Smooth muscle cell (in vitro differentiated cells): ENCODE measurements around the gene PIK3R3. TPM values are rescaled to one million over a fixed set of nuclear protein-coding genes. Genes with fewer than 3 reads are reported as not detected.

ENCODE experiments used
- DNase-seq: peaks from one replicate; lab custom pipeline; 2025; ENCODE audit not compliant: unreplicated experiment; lab: John Stamatoyannopoulos, UW
- H2AFZ ChIP-seq: fragments of 200-600 bp; sonication (generic); 2 replicates; pipeline ENCODE4 v1.6.0; 2016; ENCODE audit warnings: antibody characterized with exemption, low read depth, mild to moderate bottlenecking
- H3F3A ChIP-seq: fragments of 200-600 bp; sonication (generic); 2 replicates; pipeline ENCODE4 v1.6.0; 2017; ENCODE audit warnings: antibody characterized with exemption, low read depth
- H3K27ac ChIP-seq: fragments of 200-600 bp; sonication (generic); 2 replicates; pipeline ENCODE4 v1.5.1; 2016; ENCODE audit warnings: low read depth, mild to moderate bottlenecking
- H3K27me3 ChIP-seq: fragments of 200-600 bp; sonication (generic); 2 replicates; pipeline ENCODE4 v1.6.1; 2016; ENCODE audit warnings: low read depth, mild to moderate bottlenecking
- H3K36me3 ChIP-seq: fragments of 200-600 bp; sonication (generic); 2 replicates; pipeline ENCODE4 v1.5.1; 2016; ENCODE audit warnings: low read depth
- H3K4me1 ChIP-seq: fragments of 200-600 bp; sonication (generic); 2 replicates; pipeline ENCODE4 v1.5.1; 2016; ENCODE audit warnings: low read depth
- H3K4me2 ChIP-seq: fragments of 200-600 bp; sonication (generic); 2 replicates; pipeline ENCODE4 v1.6.0; 2016; ENCODE audit warnings: mild to moderate bottlenecking
- H3K4me3 ChIP-seq: fragments of 200-600 bp; sonication (generic); 2 replicates; pipeline ENCODE4 v1.5.1; 2016; ENCODE audit warnings: mild to moderate bottlenecking
- H3K79me2 ChIP-seq: fragments of 200-600 bp; sonication (generic); 2 replicates; pipeline ENCODE4 v1.6.0; 2016; ENCODE audit warnings: low read depth, mild to moderate bottlenecking
- H3K9ac ChIP-seq: fragments of 200-600 bp; sonication (generic); 2 replicates; pipeline ENCODE4 v1.6.0; 2016; ENCODE audit warnings: low read depth
- H3K9me3 ChIP-seq: fragments of 200-600 bp; sonication (generic); replicated peaks from 2 replicates; pipeline ENCODE4 v1.5.1; 2016; ENCODE audit warnings: low read depth
- H4K20me1 ChIP-seq: fragments of 200-600 bp; sonication (generic); 2 replicates; pipeline ENCODE4 v1.6.0; 2016; ENCODE audit warnings: low read depth
- CTCF ChIP-seq: fragments of 200-600 bp; sonication (generic); IDR thresholded peaks from 2 replicates; pipeline ENCODE4 v1.5.1; 2017; ENCODE audit warnings: borderline replicate concordance, mild to moderate bottlenecking, antibody characterized with exemption; ENCODE audit not compliant: insufficient read depth, poor library complexity, severe bottlenecking
- WGBS: methylation state at CpG from one replicate; pipeline ENCODE4 v1.1.7; 2016; ENCODE audit warnings: low lambda C conversion rate; 5-methylcytosine and 5-hydroxymethylcytosine counted together
- polyA plus RNA-seq: library from polyadenylated mRNA; unstranded; fragments of >200 nt; fragmentation: Nextera tagmentation; extraction: Ambion mirVana; gene quantifications from 2 replicates; pipeline ENCODE4 v1.2.1, GENCODE V29; 2016
- total RNA-seq: library from RNA; depleted of rRNA; stranded (reverse); fragments of >200 nt; gene quantifications from 2 replicates; pipeline ENCODE4 v1.2.3, GENCODE V29; 2014

Gene PIK3R3
- total and polyA plus RNA-seq, 2 experiments from 2014 or later = 3.7 to 5.6 TPM

GRCh38 chr1:46152016-46152415 lies 19.6 kb upstream of the PIK3R3 start:
- Histone ChIP-seq H3K4me2 (no peak overlapping the region), H2AFZ (no peak overlapping the region), H3K27ac (peak overlapping the region; percentile 31), H3K79me2 (no peaks in the 10 kb centered on the region), H3K27me3 (no peaks in the 10 kb centered on the region), H3F3A (no peaks in the 10 kb centered on the region), H3K36me3 (no peaks in the 10 kb centered on the region), H3K9me3 (no peaks in the 10 kb centered on the region), H3K4me1 (no peaks in the 10 kb centered on the region), H3K9ac (no peak overlapping the region), H4K20me1 (no peaks in the 10 kb centered on the region), H3K4me3 (no peak overlapping the region)
- 79% methylated on average over 3 of the region's 3 CpGs for WGBS
- no peak for TF ChIP-seq CTCF
- DNase-seq = no peak

DNA sequence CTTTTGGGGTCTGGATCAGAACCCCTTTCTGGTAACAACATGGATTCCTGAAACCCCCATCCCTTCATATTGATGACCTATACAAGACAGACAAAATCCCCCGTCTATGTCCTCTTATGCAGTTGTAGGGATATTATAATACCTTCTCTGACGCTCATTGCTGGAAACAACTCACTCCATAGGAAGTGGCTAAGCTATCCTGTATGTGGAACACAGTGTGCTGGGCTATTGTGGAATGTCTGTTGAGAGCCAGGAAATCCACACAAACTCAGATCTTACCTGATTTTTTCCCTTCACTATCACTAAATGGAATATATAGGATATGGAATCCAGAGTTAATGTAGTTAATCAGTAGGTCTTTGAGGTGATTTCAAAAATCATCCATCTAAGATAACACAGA lies 17.7 kb upstream of the PIK3R3 start:
- no peaks in the 10 kb centered on the region for H4K20me1 ChIP-seq
- TF ChIP-seq CTCF = no peak
- no peak for DNase-seq
- 95% methylated on average over 2 of the region's 2 CpGs for WGBS
- no peak overlapping the region for H3K9ac ChIP-seq
- H3K9me3 ChIP-seq = no peaks in the 10 kb centered on the region
- H3F3A ChIP-seq = no peaks in the 10 kb centered on the region
- H3K4me3 ChIP-seq = no peak overlapping the region
- no peaks in the 10 kb centered on the region for H3K79me2 ChIP-seq
- no peak overlapping the region for H3K4me2 ChIP-seq
- no peak overlapping the region for H2AFZ ChIP-seq
- H3K27me3 ChIP-seq = no peaks in the 10 kb centered on the region
- H3K36me3 ChIP-seq = no peaks in the 10 kb centered on the region
- no peak overlapping the region for H3K27ac ChIP-seq
- no peaks in the 10 kb centered on the region for H3K4me1 ChIP-seq

GRCh38 chr1:46148318-46148717 lies 15.9 kb upstream of the PIK3R3 start:
- H3K4me3 ChIP-seq = no peak overlapping the region
- 84% methylated on average over 2 of the region's 2 CpGs for WGBS
- no peaks in the 10 kb centered on the region for H3K27me3 ChIP-seq
- no peaks in the 10 kb centered on the region for H3K4me1 ChIP-seq
- no peaks in the 10 kb centered on the region for H3K36me3 ChIP-seq
- no peaks in the 10 kb centered on the region for H3F3A ChIP-seq
- H3K79me2 ChIP-seq = no peaks in the 10 kb centered on the region
- no peaks in the 10 kb centered on the region for H3K9me3 ChIP-seq
- no peak for DNase-seq
- no peak overlapping the region for H3K27ac ChIP-seq
- no peaks in the 10 kb centered on the region for H4K20me1 ChIP-seq
- no peak overlapping the region for H3K9ac ChIP-seq
- no peak overlapping the region for H3K4me2 ChIP-seq
- H2AFZ ChIP-seq = no peak overlapping the region
- TF ChIP-seq CTCF = no peak

GRCh38 chr1:46137916-46138315 lies 5.5 kb upstream of the PIK3R3 start:
- Histone ChIP-seq H3K4me1 (peaks cover 37% of the 10 kb centered on the region), H3K4me2 (peak overlapping the region; percentile 75), H3K4me3 (peak overlapping the region; percentile 31), H3K36me3 (no peaks in the 10 kb centered on the region), H3K9me3 (no peaks in the 10 kb centered on the region), H3F3A (peaks cover 5% of the 10 kb centered on the region), H3K27ac (no peak overlapping the region), H4K20me1 (no peaks in the 10 kb centered on the region), H3K9ac (no peak overlapping the region), H3K79me2 (no peaks in the 10 kb centered on the region), H2AFZ (peak overlapping the region; percentile 46), H3K27me3 (no peaks in the 10 kb centered on the region)
- 61% methylated on average over 3 of the region's 3 CpGs for WGBS
- no peak for DNase-seq
- TF ChIP-seq CTCF = no peak
